NCI-H446 (cell line): ENCODE measurements around the gene ASGR2.
A peak's percentile ranks its signal among the peaks of the same experiment; 100 is the strongest.
"Not testable (repeated sequence)": the region's sequence is repeated elsewhere in the genome, so short reads cannot be mapped to it uniquely, and the experiment has no call there.

Experiments used
- DNase-seq, 2 experiments: peaks; one replicate each; lab custom pipeline; 2025; lab: John Stamatoyannopoulos, UW

The ASGR2 gene, protein sequence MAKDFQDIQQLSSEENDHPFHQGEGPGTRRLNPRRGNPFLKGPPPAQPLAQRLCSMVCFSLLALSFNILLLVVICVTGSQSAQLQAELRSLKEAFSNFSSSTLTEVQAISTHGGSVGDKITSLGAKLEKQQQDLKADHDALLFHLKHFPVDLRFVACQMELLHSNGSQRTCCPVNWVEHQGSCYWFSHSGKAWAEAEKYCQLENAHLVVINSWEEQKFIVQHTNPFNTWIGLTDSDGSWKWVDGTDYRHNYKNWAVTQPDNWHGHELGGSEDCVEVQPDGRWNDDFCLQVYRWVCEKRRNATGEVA

DNA sequence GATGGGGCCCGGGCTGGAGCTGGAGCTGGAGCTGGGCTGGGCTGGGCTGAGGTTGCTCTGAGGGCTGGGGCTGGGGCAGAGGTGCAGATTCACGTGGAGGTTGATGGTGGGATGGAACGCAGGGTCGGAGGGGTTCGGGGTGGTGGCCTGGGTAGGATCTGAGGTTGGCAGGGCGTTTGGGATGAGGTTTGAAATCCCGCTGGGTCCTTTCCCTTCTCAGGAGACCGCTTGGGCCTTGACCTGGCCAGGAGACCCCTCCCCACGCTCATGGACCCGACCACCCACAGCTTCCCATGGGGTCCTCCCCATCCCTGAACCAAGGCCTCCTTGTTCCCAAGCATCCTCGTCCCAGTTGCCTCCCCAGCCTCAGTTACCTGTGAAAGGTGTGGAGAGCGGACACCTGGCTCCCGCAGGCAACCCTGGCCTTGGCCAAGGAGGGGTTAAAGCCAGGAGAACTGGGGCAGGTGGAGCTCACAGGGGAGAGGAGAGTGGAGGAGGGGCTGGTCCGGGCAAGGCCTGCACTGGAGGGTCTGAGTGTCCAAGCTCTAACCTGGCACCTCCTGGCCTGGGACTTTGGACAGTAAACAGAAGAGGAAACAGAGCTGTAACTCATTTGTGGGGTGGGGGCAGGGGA, at the start of gene ASGR2:
TSS of gene ASGR2 (minus strand) at position 582 of the 634 bp plus-strand sequence. CDS start 582 bp downstream, outside the sequence.
- DNase-seq = no peak

DNA sequence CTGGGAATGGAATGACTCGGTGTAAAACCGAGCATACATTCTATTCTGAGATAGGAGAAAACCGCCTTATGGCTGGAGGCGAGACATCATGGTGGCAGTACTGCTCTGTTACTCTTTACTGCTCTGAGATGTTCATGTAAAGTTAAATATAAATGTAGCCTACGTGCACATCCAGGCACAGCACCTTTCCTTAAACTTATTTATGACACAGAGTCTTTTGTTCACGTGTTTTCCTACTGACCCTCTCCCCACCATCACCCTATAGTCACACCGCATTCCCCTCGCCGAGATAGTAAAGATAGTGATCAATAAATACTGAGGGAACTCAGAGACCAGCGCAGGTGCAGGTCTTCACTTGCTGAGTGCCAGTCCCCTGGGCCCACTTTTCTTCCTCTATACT, 44.9 kb upstream of the ASGR2 start:
- DNase-seq = not testable (repeated sequence)

DNA sequence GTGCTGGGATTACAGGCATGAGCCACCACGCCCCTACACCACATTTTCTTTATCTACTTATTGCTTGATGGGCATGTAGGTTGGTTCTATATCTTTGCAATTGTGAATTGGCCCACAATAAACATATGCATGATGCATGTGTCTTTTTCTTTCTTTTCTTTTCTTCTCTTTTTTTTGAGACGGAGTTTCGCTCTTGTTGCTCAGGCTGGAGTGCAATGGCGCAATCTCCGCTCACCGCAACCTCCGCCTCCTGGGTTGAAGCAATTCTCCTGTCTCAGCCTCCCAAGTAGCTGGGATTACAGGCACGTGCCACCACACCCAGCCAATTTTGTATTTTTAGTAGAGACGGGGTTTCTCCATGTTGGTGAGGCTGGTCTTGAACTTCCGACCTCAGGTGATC, 43.8 kb upstream of the ASGR2 start:
- not testable (repeated sequence) for DNase-seq

DNA sequence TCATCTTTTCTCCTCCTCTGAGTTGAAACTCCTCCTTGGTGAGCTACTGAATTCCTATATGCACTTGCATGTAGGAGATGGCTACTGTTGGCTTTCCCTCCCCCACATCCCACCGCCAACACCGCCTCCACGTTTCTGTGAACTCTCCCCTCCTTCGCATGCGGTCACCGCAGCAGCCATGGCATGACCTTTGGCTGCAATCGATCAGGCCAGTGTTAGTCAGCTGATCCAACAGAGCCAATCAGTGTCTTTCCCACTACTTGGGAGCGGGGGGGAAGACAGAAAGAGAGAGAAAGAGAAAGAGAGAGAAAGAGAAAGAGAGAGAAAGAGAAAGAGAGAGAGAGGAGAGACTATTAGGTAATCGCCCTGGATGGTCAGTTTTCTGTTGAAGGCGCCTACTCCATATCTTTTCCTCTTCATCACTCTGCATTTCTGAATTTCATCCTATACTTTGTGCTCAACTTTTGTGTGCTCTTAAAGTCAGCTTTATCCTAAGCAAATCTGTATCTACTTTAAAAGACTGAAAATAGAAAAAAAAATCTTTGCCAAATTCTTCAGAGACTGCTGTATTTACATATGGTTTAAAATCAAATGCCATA, 41.8 kb upstream of the ASGR2 start:
- DNase-seq = no peak

DNA sequence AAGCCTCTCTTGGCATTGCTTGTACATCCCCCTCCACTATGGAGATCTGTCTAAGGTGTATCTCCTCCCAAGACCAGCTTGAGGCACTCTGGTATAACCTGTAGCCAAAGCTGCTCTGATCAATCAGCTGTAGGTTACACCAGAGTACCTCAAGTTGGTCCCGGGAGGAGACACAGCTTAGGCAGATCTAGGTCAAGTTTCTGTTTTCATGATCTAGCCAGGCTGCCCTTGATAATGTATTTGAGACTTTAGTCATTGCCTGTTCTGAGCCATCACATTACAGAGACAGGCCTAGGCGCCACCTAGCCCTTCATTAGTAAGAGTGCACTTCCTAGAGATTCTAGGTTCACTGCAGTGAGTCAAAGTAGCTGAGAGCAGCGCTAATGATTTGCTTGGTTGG, 33.1 kb upstream of the ASGR2 start:
- no peak for DNase-seq

DNA sequence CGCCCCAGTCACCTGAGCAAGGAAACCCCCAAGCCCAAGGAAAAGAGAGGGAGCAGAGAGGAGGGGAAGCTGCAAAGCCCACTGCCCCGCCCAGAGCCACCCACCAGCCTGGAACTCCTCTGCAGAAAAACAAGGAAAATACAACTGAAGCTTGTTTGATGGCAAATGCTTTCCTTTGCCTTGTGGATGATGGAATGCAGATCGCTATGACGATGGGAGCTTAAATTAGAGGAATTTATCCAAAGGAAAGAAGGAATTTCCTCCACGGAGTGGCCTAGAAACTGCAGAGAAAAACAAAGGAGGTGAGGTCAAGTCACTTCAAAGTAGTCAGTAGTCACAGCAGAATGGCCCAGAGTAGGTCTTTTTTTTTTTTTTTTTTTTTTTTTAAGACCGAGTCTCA, 31.5 kb upstream of the ASGR2 start:
- DNase-seq = no peak

DNA sequence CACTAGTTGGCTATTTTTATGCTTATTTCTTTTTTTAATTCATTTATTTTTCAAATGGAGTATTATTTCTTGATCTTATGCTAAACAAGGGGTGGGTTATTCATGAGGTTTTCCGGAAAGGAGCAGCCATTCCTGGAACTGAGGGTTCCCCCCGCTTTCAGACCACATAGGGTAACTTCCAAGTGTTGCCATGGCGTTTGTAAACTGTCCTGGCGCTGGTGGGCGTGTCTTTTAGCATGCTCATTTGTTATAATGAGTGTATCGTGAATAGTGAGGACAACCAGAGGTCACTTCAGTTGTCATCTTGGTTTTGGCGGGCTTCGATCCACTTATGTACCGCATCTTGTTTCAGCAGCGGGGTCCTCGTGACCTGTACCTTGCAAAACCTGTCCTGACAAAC, 29.6 kb upstream of the ASGR2 start:
- no peak for DNase-seq

DNA sequence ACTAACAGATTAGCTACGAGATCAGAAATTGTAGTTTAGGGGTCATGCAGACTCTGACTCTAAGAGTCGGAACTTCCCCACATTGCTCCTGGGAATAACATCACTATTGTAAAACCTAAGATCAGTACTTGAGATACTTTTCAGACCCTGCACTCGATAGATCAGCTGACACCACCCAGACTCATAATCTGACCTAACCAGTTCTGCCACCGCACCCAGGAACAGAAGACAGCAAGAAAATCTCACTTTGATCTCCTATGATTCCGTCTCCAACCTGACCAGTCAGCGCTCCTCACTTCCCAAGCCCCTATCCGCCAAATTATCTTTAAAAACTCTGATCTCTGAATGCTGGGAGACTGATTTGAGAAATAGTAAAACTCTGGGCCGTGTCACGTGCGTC, 27.2 kb upstream of the ASGR2 start:
- no peak for DNase-seq

DNA sequence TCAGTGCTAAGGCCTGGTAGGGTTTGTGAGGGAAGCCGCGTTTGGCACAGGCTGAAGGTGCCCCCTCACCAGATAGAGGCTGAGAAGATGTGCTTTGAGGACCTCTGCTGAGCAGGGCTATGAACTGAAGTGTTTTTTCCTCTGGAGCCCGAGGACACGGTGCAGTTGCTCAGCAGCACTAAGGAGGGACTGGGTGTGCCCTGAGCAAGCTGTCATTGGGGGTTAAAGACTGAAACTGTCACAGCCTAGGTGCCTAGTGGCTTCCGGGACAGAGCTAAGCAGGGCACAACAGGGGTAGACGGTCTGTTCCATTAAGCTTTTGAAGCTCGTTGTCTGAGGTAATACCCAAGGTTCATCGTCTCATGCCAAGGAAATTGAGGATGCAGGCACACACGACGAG, 24.8 kb upstream of the ASGR2 start:
- DNase-seq = no peak

DNA sequence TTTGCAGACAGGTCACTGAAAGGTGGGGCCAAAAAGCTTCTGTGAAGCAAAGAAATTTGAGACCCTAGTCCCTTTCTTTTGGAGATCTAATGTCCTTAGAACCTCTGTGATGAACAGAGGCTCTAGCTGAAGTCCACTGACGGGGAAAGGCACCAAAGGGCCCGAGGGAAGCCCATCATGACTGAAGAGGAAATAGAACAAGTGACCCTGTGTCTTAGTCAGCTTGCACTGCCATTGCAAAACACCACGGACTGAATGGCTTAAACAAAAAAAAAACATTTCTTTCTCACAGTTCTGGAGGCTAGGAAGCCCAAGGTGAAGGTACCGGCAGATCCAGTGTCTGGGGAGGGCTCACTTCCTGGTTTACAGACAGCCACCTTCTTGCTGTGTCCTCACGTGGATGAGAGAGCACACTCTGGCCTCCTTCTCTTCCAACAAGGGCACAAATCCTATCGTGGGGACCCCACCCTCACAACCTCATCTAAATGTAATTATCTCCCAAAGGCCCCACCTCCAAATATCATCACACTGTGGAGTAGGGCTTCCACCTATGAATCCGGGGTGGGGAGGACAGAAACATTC, 24.3 kb upstream of the ASGR2 start:
- DNase-seq = no peak

DNA sequence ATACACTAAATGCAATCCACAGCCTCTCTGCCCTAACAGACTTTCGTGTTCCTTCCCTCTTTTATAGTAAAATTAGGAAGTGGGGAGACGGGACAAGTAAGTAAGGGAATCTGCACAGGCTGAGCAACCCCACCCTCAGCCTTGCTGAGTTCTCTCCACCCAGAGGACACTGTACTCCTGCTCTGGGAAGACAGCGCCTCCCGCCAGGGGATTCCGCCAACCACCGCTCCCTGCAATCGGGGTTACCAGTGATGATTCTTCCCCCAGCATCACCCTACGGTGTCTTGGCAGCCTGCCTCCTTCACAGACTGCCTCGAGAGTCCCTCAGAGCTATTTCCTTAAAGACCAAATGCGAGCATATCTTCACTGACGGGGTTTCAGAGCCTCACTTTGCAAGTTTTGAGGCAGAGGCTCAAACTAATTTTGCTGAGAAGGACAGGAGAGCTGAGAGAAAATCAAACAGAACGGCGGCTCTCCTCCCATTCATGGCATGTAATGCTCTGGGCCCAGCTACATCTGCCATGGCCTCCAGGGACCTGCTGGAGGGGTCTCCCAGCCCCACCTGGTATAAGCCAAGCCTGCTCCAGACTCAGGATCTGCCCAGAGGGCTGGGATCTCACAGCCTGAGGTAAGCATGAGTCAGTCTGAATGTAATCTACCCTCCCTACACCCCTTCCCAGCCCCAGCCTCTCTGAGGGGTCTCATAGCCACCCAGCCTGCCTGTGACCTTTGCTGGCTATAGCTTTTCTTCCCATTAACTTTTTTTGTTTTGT, 22.7 kb upstream of the ASGR2 start:
- no peak for DNase-seq

DNA sequence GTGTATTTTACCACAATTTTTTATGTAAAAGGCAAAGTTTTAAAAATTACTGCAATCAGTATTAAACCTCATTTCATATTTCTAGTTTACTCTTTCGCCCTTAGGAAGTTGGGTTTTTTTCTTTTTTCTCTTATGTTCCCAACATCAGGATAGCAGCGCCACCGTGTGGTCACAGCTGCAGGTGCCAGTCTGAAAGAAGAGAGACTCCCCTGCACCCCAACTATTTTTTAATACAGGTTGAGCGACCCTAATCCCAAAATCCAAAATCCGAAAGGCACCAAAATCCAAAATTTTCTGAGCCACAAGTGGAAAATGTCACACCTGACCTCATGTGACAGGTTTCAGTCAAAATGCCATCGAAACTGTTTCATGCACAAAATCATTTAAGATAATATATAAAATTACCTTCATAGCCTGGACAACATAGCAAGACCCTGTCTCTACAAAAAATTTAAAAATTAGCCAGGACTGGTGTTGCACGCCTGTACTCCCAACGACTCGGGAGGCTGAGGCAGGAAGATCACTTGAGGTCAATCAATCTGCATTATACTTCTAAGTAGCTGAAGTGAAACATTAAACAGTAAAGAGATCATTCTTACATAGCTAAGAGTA, 21.8 kb upstream of the ASGR2 start:
- peak; percentile 21 to 57 for DNase-seq

DNA sequence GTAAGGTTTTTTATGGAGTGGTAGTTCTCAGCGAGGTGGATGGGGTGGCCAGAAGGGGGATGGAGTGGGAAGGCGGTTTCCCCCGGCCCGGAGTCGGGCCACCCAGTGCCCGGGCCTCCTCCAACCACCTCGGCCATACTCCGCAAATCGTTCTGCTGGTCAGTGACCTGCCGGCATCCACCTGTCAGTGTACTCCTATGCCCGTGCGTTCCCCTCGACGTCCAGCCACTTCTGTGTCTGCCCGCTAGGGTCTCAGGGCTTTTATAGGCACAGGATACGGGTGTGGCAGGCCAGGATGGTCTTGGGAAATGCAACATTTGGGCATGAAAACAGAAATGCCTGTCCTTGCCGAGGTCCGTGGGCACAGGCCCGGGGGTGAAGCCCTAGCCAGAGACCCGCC, 19.3 kb upstream of the ASGR2 start:
- DNase-seq = no peak

DNA sequence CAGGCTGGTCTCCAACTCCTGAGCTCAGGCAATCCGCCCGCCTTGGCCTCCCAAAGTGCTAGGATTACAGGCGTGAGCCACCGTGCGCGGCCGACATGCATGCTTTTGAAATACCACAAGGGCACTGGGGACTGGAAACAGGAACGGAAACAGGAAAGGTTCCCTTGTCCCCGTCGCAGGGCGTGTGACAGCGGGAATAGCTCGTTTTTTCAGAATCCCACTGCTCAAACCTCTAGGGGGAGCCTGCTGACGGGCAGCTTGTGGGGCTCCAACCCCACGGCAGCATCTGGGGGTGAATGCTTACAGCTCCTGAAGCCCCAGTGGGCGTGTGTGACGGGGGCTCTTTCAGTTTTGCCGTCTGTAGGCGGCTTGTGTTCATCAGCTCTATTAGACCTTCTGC, 18.8 kb upstream of the ASGR2 start:
- no peak for DNase-seq

DNA sequence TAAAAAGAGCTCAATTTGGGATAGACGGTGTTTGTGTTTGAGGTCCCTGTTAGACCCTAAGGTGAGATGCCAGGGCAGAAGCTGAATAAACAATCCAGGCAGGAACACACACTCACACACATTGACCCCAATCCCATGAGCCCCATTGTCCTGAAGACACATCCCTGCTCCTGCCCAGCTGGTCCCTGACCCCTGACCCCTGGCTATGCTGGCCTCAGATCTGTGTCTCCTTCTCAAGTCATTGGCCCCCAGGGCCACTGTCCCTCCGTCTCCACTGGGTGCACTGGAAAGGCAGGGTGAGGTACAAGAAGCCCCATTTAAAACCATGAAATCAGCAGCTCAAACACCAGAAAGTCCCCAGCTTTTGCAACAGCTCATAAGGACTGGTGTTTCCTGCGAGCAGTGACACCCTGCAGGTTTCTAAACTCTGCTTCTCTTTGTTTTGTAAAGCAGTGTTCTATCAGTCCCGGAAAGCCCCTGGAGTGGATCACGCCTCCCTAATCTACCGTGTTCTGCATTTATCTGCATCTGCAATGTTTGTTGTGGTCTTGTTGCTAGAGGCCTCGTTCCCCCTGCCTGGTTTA, 18.0 kb upstream of the ASGR2 start:
- no peak for DNase-seq

DNA sequence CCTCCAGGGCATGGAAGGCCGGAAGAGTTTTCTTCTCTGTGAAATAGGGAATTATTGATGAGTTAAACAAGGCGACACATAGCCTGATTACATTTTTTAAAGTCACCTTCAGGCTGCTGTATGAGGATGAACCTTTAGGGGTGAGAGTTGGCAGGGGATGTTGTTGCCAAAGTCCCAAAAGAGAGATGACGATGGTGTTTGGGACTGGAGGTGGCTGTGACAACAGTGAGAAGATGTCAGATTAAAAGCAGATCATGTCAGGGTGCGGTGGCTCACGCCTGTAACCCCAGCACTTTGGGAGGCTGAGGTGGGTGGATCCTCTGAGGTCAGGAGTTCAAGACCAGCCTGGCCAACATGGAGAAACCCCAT, 16.8 kb upstream of the ASGR2 start:
- no peak for DNase-seq

DNA sequence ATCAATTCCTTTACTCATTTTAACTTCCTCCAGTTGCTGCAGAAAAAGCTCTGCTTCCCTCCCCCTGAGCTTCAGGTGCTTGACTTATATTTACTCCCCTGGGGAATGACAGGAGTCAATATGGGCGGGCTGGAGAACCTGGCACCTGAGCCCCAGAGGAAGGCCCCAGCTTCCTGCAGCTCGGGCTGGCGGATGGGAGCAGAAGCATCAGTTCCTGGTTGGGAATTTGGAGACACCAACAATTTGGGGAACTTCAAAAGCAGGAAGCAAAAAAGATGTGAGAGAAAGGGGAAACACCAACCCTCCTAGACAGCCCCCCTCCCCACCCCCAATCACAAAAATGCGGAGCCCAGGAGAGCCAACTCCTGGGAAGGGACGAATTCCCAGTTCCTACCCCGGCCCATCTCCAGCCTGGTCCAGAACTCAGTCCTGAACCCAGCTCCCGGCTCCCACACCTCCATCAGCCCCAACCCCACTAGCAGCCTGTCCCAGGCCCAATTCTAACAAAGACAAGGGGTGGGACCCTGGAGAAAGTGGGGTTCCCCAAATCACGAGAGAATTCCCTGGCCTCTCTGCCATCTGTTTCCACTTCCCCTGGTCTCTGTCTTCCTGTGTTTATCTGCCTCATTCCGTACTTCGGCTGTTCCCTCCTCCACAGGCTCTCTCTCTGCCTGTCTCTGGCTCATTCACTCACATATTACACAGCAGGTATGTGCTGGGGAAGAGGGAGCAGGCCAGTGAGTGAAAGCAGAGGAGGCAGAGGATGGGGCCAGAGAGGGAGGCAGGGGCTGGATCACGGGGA, 16.2 kb upstream of the ASGR2 start:
- DNase-seq = no peak

DNA sequence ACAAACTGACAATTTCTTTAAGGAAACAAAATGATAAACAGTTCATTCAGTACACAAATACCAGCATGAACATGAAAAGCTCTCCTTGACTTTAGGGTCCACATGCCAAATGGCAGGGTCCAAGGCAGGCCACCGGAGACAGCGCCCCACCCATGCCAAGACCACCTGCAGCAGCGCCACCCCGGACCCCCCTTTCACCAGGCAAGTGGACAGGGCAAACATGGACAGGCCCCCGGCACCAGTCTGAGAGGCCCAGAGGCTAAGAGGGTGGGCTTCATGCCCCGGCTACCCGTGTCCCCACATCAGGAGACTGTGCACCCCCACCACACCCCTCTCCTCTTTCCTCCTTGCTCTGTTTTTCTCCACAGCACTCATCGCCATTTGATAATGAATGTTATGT, 14.7 kb upstream of the ASGR2 start:
- no peak for DNase-seq

DNA sequence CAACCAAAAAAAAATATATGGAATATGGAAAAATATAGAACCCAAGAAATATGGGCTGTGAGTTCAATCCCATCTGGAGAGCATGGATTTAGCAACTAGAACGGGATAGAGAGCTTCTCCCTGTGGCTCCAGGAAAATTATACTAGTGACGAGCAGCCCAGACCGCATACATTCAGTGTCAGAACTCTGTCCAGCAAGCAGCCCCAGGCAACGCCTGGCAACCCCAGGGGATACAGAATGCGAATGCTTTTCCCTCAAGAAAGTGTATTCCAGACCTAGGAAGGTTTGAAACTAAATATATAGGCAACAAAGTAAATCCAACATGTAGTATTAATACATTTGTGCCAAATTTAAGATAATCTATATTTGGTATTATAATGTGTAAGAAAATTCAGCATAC, 13.5 kb upstream of the ASGR2 start:
- no peak for DNase-seq

DNA sequence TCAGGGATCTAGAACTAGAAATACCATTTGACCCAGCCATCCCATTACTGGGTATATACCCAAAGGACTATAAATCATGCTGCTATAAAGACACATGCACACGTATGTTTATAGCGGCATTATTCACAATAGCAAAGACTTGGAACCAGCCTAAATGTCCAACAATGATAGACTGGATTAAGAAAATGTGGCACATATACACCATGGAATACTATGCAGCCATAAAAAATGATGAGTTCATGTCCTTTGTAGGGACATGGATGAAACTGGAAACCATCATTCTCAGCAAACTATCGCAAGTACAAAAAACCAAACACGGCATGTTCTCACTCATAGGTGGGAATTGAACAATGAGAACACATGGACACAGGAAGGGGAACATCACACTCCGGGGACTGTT, 12.9 kb upstream of the ASGR2 start:
- not testable (repeated sequence) for DNase-seq

DNA sequence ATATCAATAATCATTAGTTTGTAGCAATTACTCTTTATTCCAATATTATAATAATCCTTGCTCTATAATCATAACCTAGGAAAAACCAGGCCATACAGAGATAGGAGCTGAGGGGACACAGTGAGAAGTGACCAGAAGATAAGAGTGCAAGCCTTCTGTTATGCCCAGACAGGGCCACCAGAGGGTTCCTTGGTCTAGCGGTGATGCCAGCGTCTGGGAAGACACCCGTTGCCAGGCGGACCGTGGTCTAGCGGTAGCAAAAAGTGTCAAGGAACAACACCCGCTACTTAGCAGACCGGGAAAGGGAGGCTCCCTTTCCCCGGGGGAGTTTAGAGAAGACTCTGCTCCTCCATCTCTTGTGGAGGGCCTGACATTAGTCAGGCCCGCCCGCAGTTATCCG, 11.8 kb upstream of the ASGR2 start:
- not testable (repeated sequence) for DNase-seq
